ENCODE data around the gene NCAPD2.

Gene NCAPD2

DNA sequence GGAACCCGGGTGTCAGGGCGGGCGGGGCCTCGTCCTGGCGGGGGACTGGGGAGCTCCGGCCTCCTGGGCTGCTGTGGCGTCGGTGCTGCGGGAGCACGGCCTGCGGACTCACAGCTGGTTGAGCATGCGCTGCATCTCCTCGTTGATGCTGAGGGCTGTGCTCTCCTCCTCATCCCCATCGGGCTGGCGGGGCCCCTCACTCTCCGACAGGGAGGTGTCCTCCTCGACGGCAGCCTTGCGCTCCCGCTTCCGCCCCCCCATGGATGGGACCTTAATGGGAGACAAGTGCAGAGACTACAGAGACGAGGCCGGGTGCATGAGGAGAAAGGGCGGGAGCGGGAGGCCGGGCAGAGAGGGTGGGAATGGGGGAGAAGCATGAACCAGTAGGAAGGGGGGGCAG, 54.7 kb downstream of the NCAPD2 start:
- DNase-seq (ENCODE audit: insufficient read length, low spot score) (no peak), FAIRE-seq (no peak)
- TF ChIP-seq, protein P1, sequence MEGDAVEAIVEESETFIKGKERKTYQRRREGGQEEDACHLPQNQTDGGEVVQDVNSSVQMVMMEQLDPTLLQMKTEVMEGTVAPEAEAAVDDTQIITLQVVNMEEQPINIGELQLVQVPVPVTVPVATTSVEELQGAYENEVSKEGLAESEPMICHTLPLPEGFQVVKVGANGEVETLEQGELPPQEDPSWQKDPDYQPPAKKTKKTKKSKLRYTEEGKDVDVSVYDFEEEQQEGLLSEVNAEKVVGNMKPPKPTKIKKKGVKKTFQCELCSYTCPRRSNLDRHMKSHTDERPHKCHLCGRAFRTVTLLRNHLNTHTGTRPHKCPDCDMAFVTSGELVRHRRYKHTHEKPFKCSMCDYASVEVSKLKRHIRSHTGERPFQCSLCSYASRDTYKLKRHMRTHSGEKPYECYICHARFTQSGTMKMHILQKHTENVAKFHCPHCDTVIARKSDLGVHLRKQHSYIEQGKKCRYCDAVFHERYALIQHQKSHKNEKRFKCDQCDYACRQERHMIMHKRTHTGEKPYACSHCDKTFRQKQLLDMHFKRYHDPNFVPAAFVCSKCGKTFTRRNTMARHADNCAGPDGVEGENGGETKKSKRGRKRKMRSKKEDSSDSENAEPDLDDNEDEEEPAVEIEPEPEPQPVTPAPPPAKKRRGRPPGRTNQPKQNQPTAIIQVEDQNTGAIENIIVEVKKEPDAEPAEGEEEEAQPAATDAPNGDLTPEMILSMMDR (IDR thresholded peaks at IDR 0.05; ENCODE audit: insufficient read depth, missing control alignments) = no peak

DNA sequence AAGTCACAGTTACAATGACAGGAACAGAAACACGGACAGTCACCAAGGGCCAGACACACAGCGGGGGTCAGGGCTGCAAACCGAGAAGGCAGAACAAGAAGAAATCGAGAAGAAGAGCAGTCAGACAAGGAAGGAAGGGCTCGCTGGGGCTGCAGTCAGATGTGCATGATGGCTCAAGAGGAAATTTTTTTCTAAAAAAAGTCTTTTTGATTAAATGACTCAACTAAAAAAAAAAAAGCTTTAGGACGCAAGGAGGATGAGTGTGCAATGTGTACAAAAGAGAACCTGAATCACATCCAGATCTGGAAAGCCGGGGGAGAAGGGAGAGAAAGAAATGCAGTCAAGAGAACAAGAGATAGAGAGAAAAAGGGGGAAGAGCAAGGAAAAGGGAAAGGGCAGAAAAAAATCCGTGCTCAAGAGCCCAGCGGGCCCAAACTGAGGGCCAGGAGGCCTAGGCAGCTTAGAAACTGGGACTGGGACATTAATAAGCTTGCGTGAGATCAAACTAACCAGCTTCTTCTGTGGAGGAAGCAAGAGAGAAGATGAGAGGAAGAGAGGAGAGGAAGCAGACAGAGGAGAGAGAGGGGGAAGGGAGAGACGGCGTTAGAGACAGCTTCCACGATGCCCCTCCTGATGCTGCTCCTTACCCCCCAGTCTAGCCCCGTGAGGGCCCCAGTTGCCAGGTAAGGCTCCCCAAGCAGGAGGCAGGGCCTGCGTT, 55.2 kb downstream of the NCAPD2 start:
- DNase-seq (ENCODE audit: insufficient read length, low spot score) (no peak), FAIRE-seq (no peak)
- TF ChIP-seq, protein P1 (IDR thresholded peaks at IDR 0.05; ENCODE audit: insufficient read depth, missing control alignments) = no peak

DNA sequence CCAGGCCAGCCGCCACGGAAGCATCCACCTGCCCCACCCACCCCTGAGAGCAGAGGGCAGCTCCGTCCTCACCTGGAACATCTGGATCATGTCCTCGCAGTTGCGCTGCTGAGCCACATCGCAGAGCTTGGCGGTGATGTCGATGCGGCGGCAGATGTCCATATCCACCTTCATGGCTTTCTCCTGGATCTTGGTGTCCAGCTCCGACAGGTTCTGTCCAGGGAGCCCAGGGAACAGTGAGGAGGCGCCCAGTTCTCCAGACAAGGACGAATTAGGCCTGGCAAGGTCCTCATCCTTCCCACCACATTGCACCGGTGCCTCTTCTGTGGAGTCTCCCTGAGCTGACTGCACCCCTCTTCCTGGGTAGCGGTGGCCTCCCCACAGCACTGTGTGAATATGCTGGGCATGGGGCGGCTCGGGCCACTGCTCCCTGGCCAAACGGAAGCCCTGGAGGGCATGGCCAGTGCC, 55.8 kb downstream of the NCAPD2 start:
- DNase-seq (ENCODE audit: insufficient read length, low spot score) = no peak
- FAIRE-seq = no peak
- TF ChIP-seq, protein P1 (IDR thresholded peaks at IDR 0.05; ENCODE audit: insufficient read depth, missing control alignments) = no peak

DNA sequence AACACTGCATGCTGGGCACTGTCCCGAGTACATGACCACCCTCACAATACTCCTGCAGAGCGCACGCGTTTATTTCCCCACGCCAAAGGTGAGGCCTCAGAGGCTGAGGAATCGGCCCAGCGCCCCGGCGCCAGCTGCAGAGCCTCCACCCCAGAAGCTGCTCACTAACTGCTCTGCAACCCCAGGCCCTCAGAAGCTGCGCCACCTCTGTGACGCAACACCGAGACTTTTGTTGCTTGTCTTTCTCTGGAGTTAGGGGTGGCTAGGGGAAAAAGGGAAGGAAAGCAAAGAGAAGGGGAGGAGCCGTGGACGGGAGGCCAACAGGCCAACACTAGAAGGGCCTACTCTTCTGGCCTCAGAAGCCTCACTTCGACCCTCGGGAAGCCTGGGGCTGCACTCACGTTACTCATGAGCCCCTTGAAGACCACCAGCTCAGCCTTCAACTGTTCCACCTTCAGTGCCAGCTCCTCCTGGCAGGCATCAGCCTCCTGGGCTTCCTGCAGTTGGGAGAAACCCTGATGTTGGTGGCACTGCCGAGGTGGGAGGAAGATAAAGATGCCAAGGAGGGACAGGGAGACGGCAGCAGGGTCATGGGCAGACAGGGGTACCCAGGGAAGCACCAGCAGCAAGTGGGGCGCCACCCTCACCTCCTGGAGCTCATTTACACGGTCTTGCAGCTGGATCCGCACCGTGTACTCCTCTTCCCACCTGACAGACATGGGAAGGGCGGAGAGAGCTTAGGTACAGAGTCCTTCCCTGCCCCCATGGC, 56.6 kb downstream of the NCAPD2 start:
- TF ChIP-seq, protein P1 (IDR thresholded peaks at IDR 0.05; ENCODE audit: insufficient read depth, missing control alignments) = no peak
- FAIRE-seq (no peak), DNase-seq (ENCODE audit: insufficient read length, low spot score) (no peak)

DNA sequence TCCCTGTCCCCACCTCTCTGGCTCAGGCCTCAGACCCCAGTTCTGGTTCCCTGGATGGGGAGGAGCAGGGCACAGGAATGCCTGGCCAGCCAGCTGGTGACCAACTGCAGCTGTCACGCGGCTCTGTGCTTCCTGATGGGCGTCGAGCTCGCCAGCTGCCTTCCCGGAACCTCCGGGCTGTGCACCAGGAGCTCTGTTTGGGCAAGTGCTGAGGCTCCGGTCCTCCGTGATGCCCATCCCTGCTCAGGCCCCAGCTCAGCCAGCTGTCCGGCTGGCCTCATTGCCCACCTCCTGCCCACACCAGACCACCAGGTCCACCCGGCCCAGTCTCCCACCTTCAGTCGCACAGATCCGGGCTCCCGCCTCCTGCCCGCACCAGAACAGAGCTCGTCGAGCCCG, 57.2 kb downstream of the NCAPD2 start:
- TF ChIP-seq, protein P1 (IDR thresholded peaks at IDR 0.05; ENCODE audit: insufficient read depth, missing control alignments) = no peak
- no peak for DNase-seq (ENCODE audit: insufficient read length, low spot score)

DNA sequence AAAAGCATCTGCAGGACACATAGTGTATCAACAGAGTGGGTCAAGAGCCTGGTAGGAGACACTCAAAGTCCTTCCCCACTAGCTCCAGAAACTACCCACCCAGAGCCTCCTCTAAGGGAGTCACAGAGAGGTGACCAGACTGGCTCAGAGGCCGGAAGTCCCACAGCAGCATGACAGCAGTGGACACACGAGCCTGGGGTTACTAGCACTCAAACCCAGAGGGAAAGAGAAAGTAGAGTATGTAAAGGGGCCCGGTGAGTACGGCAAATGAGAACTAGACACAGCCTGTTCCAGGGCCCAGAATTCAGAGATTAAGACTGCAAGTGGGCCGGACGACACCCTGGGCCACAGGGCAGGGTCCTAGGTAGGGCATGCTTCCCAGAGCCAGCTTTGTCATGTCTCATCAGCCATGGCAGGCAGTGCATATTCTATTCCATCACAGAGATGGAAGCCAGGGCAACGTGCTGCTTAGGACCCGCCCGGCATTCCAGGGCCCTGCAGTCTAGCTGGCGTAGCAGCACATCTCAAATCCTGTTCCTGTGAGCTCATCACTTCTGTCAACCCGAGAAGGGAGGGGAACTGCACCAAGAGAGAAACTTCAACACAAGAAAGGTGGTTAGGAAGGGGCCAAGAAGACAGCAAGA, 57.7 kb downstream of the NCAPD2 start:
- no peak for DNase-seq (ENCODE audit: insufficient read length, low spot score)
- no peak for FAIRE-seq
- TF ChIP-seq, protein P1 (IDR thresholded peaks at IDR 0.05; ENCODE audit: insufficient read depth, missing control alignments) = no peak

More for the DNA sequence above, 57.2 kb downstream of the NCAPD2 start:
- no peak for FAIRE-seq

All from D721Med (cell line).